ENCODE results near the gene CARM1. TPM values are rescaled to one million over a fixed set of nuclear protein-coding genes. Genes with fewer than 3 reads are reported as not detected.

Gene CARM1
- total and polyA plus RNA-seq, 2 of the 13 experiments (the other 11 are each of a cell fraction or from before 2014, with no cell fraction given) = 27.6 to 55.8 TPM

DNA sequence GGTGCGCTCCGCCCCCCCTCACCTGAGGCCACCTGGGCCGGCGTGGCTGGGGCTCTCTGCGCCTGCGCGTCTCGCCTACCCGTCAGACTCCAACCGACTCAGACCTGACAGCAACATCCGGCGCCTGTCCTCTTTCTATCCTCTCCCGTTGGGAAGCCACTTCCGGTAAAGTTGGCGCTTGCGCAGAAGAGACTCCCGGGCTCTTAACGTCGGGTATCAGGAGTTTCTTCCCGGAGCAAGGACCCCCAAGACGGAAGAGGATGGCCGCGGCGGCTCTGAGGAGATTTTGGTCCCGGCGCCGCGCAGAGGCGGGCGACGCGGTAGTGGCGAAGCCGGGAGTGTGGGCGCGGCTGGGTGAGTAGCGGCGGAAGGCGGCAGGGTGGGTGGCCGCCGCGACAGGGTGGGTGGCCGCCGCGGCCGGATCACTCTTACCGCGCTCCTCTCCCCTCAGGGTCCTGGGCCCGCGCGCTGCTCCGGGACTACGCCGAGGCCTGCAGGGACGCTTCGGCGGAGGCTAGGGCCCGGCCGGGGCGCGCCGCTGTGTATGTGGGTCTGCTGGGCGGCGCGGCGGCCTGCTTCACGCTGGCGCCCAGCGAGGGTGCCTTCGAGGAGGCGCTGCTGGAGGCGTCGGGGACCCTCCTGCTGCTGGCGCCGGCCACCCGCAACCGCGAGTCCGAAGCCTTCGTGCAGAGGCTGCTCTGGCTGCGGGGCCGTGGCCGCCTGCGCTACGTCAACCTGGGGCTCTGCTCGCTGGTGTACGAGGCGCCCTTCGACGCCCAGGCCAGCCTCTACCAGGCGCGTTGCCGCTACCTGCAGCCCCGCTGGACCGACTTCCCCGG, 57.4 kb downstream of the CARM1 start, which contains the start of the genes TIMM29 and YIPF2 (continued):
- no peak for TF ChIP-seq SAFB2 (CRISPR knock-in tag; IDR thresholded peaks at IDR 0.05; ENCODE audit: borderline replicate concordance, low read depth)
- TF ChIP-seq ZNF20 (CRISPR knock-in tag; IDR thresholded peaks at IDR 0.05) = no peak
- TF ChIP-seq ARNTL (CRISPR knock-in tag; IDR thresholded peaks at IDR 0.05) = no peak
- TF ChIP-seq, protein P1, sequence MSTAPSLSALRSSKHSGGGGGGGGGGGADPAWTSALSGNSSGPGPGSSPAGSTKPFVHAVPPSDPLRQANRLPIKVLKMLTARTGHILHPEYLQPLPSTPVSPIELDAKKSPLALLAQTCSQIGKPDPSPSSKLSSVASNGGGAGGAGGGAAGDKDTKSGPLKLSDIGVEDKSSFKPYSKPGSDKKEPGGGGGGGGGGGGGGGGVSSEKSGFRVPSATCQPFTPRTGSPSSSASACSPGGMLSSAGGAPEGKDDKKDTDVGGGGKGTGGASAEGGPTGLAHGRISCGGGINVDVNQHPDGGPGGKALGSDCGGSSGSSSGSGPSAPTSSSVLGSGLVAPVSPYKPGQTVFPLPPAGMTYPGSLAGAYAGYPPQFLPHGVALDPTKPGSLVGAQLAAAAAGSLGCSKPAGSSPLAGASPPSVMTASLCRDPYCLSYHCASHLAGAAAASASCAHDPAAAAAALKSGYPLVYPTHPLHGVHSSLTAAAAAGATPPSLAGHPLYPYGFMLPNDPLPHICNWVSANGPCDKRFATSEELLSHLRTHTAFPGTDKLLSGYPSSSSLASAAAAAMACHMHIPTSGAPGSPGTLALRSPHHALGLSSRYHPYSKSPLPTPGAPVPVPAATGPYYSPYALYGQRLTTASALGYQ (CRISPR knock-in tag; IDR thresholded peaks at IDR 0.05) = peak; percentile 64; the same call in 1 of the 2 replicates
- no peak for TF ChIP-seq HNRNPH1 (optimal IDR thresholded peaks at IDR 0.05; ENCODE audit: low read depth, low read length)
- TF ChIP-seq NPAS2 (CRISPR knock-in tag; IDR thresholded peaks at IDR 0.05; ENCODE audit: borderline replicate concordance) = no peak
- TF ChIP-seq ERF (CRISPR knock-in tag; IDR thresholded peaks at IDR 0.05) = peak; percentile 79
- TF ChIP-seq, protein P2, sequence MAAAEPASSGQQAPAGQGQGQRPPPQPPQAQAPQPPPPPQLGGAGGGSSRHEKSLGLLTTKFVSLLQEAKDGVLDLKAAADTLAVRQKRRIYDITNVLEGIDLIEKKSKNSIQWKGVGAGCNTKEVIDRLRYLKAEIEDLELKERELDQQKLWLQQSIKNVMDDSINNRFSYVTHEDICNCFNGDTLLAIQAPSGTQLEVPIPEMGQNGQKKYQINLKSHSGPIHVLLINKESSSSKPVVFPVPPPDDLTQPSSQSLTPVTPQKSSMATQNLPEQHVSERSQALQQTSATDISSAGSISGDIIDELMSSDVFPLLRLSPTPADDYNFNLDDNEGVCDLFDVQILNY (CRISPR knock-in tag; conservative IDR thresholded peaks at IDR 0.05) = no peak
- TF ChIP-seq, protein P3, sequence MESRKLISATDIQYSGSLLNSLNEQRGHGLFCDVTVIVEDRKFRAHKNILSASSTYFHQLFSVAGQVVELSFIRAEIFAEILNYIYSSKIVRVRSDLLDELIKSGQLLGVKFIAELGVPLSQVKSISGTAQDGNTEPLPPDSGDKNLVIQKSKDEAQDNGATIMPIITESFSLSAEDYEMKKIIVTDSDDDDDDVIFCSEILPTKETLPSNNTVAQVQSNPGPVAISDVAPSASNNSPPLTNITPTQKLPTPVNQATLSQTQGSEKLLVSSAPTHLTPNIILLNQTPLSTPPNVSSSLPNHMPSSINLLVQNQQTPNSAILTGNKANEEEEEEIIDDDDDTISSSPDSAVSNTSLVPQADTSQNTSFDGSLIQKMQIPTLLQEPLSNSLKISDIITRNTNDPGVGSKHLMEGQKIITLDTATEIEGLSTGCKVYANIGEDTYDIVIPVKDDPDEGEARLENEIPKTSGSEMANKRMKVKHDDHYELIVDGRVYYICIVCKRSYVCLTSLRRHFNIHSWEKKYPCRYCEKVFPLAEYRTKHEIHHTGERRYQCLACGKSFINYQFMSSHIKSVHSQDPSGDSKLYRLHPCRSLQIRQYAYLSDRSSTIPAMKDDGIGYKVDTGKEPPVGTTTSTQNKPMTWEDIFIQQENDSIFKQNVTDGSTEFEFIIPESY (CRISPR knock-in tag; IDR thresholded peaks at IDR 0.05) = no peak
- TF ChIP-seq NCOA1 (CRISPR knock-in tag; IDR thresholded peaks at IDR 0.05) = no peak
- 0 out of 2 replicates have a peak, but pooled peaks have one; percentile 36 for TF ChIP-seq ZNF577 (CRISPR knock-in tag; IDR thresholded peaks at IDR 0.05; ENCODE audit: borderline replicate concordance, low read depth)
- TF ChIP-seq, protein P4, sequence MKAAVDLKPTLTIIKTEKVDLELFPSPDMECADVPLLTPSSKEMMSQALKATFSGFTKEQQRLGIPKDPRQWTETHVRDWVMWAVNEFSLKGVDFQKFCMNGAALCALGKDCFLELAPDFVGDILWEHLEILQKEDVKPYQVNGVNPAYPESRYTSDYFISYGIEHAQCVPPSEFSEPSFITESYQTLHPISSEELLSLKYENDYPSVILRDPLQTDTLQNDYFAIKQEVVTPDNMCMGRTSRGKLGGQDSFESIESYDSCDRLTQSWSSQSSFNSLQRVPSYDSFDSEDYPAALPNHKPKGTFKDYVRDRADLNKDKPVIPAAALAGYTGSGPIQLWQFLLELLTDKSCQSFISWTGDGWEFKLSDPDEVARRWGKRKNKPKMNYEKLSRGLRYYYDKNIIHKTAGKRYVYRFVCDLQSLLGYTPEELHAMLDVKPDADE (CRISPR knock-in tag; IDR thresholded peaks at IDR 0.05) = no peak
- TF ChIP-seq BRD4 (CRISPR knock-in tag; IDR thresholded peaks at IDR 0.05) = no peak; the same call in 1 of the 2 replicates
- TF ChIP-seq ZBTB21 (CRISPR knock-in tag; IDR thresholded peaks at IDR 0.05) = no peak; the same call in 1 of the 2 replicates
- no peak for TF ChIP-seq HHEX (CRISPR knock-in tag; IDR thresholded peaks at IDR 0.05)
- TF ChIP-seq HDAC6 (IDR thresholded peaks at IDR 0.05; ENCODE audit: low read depth, low read length) = no peak
- TF ChIP-seq FOXK2 (IDR thresholded peaks at IDR 0.05) = peak; percentile 96
- TF ChIP-seq GATAD1 (CRISPR knock-in tag; IDR thresholded peaks at IDR 0.05) = peak; percentile 98
- 0 out of 2 replicates have a peak, but pooled peaks have one; percentile 66 for TF ChIP-seq SNAPC2 (CRISPR knock-in tag; IDR thresholded peaks at IDR 0.05)
- TF ChIP-seq PCBP1 (IDR thresholded peaks at IDR 0.05; ENCODE audit: borderline replicate concordance, low read depth, low read length) = no peak
- TF ChIP-seq, protein P5, sequence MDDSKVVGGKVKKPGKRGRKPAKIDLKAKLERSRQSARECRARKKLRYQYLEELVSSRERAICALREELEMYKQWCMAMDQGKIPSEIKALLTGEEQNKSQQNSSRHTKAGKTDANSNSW (CRISPR knock-in tag; IDR thresholded peaks at IDR 0.05; ENCODE audit: borderline replicate concordance) = 0 out of 2 replicates have a peak, but pooled peaks have one; percentile 2
- peak; percentile 63 for TF ChIP-seq HOXA5 (CRISPR knock-in tag; IDR thresholded peaks at IDR 0.05)
- no peak for TF ChIP-seq NFIC (IDR thresholded peaks at IDR 0.05; ENCODE audit: low read length)
- no peak for TF ChIP-seq ZNF558 (CRISPR knock-in tag; IDR thresholded peaks at IDR 0.05; ENCODE audit: borderline replicate concordance)
